GM21447 (cell line): Measurements from ENCODE around the gene CBLN2.
A peak's percentile ranks its signal among the peaks of the same experiment; 100 is the strongest.

Experiments used
- ATAC-seq: cut with Tn5 transposase; IDR thresholded peaks from one replicate; pipeline ENCODE4 v1.9.1; 2021; ENCODE audit not compliant: unreplicated experiment

CBLN2 gene

GRCh38 chr18:72544092-72544886, at the start of gene CBLN2:
TSS of gene CBLN2 (minus strand) at chr18:72544342. CDS start at chr18:72542160, 2,182 bp downstream.
- peak; percentile 86 for ATAC-seq

DNA sequence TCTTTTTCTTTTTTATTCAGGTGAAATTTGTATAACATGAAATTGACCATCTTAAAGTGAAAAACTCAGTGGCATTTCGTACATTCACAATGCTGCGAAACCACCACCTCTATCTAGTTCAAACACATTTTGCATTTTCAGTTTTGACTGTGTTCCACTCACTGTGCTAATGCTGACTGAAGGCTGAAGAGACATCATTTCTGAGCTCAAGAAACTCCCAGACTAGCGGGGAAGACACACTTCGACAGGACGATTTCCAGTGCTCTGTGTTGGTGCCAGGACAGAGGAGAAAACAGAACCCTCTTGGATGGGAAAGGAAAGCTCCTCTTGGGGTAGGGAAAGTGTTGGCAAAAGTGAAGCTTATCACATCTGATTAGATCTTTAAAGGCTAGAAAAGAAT, 44.2 kb upstream of the CBLN2 start:
- ATAC-seq, result no peak

- no peak for ATAC-seq
These were observed 40.6 kb upstream of the CBLN2 start for GRCh38 chr18:72584787-72585186.

DNA sequence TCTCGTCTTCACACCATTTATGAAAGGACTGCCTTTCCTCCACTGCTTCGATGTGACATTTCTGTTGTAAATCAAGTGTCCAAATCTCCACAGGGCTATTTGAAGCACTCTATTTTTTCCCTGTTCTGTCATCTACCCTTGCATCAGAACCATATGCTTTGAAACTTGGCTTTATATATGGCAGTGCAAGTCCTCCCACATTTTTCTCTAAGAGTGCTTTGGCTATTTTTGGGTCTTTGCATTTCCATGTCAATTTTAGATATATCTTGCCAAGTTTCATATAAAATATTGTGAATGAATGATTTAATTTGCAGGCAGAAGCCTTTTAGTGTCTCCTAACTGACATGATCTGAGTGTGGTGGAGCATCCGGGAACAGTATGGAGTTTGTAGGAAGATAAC, 37.8 kb upstream of the CBLN2 start:
- ATAC-seq, result no peak

GRCh38 chr18:72572896-72573295, 28.8 kb upstream of the CBLN2 start:
- ATAC-seq, result no peak

- no peak for ATAC-seq
These were observed 22.1 kb upstream of the CBLN2 start for GRCh38 chr18:72566290-72566689.

- ATAC-seq, result no peak
These were observed 11.8 kb upstream of the CBLN2 start for GRCh38 chr18:72555968-72556367.

DNA sequence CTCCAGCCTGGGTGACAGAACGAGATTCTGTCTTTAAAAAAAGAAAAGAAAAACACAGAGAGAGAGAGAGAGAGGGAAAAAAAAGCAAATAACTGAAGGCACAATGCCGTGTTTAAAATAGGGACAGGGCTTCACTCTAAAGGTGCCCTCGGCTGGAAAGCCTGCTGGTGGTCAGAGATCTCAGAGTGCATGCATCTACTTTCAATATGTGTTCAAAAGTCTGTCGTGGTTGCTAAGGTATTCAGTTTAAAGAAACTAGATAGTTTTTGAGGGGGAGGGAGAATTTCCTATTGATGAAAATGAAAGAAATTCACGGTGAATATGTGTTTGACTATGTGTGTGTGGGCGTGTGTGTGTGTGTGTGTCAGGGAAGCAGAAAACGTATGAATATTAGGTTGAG, 11.0 kb upstream of the CBLN2 start:
- no peak for ATAC-seq

DNA sequence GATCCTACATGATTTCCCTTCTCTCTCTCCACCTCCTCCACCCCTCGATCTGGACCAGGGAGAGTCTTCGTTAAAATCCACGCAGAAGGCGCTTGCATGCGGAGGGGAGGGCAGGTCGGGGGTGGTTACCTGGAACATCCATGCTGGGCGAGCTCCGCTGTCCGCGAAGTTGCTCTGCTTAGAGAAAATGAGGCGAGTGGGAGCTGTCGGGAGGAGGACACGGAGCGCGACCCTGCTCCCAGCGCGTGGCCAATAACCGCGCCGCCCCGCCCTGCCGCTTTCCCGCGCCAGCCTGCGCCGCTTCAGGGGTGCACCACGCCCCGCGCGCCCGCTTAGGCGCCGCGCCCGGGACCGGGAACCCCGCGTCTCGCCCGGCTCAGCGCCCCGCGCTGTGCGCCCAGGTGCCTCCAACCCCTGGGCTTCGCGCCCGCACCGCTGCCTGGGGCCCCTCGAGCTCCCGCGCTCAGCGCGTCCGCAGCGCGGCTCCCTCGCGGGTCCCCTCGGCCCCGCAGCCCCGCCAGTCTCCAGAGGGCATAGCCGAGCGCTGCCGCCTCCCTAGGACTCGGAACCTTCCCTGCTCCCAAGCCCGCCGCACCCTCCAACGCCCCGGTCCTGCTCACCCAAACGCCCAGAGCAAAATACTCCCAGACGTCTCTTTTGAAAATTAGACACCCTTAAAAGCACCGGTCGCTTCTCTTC, 636 bp downstream of the CBLN2 start:
- ATAC-seq, result no peak

DNA sequence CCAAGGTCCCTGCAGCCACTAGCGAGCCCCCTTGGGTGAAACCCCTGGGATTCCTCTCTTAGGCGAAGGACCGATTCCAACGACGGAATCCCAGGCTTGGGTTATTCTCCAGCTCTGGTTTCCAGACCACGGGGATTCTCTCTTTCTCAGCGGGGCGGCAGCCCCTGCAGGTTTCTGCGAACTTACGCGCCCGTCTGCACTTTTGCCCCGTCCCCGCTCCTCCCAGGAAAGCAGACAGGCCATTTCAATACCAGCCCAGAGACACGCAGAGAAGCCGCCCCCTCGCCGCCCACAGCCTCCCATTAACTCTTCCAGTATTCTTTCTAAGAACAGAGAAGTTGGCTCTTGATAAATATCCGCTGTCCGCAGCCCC, 1.2 kb downstream of the CBLN2 start:
- no peak for ATAC-seq

GRCh38 chr18:72542342-72542741, 1.8 kb downstream of the CBLN2 start:
- no peak for ATAC-seq

DNA sequence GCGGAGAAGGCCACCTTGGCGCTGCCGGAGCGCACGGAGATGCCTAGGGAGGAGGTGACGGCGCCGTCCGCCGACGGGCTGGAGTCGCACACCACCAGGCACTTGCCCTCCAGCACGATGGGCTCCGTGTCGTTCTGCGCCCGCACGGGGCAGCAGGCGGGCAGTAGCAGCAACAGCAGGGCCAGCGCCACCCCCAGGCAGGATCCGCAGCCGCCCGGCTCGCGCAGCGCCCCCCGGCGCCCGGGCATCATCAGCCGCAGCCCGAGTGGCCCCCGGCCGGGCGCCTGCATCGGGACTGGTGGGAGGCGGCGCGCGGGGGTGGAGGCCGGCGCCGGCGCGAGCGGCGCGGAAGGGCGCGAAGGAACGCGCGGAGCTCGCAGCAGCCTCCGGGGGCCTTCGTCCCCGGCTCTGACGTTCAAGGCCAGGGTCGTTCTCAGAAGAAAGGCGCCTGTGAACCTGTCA, 2.2 kb downstream of the CBLN2 start:
- no peak for ATAC-seq

GRCh38 chr18:72539901-72540300, 4.2 kb downstream of the CBLN2 start:
- no peak for ATAC-seq

GRCh38 chr18:72530622-72531021, 13.5 kb downstream of the CBLN2 start:
- no peak for ATAC-seq

GRCh38 chr18:72504866-72505265, 39.3 kb downstream of the CBLN2 start:
- ATAC-seq, result no peak

DNA sequence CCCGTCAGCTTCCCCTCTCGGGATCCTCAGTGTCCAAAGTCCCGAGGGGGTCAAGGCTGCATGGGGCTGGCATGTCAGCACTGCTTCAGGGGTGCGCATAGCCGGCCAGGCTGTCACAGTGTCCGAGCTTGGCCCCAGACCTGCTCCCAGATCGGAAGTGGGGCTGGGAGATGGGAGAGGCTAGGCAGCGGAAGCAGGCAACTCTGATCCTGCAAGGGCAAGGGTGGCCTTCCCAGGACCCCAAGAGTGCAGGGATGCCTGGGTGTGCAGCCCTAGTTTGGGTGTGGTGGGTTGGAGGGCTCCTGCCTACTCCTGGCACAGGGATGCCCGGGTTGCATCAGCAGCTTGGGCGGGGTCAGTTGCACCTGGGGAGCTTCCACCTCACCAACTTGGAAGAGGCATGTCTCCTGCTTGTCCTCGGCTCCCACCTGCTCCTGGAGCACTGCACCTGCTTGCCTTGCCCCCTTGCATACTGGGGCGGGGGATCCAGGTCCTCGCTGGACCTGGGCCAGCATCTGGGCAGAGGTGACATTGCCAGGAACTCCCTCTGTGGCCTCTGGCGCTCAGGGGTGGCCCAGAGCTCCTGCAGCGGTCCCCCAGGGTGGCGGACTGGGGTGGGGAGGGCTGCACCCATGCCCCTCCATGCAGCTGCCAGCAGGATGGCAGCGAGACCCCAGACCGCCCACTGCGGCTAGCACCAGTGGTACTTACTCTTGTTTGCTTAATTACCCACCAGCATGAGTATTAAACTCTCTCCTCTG, 41.3 kb downstream of the CBLN2 start:
- ATAC-seq, result no peak

GRCh38 chr18:72492497-72492896, 51.6 kb downstream of the CBLN2 start:
- ATAC-seq, result no peak
